ENCODE data around the gene RPS25.
"Not testable (repeated sequence)": the region's sequence is repeated elsewhere in the genome, so short reads cannot be mapped to it uniquely, and the experiment has no call there.

Gene RPS25

GRCh38 chr11:119018074-119018938 lies at the start of gene RPS25, which contains the start of gene TRAPPC4:
TSS of gene RPS25 (minus strand) at chr11:119018343. CDS start at chr11:119018284, 59 bp downstream.
TSS of gene TRAPPC4 (plus strand) at chr11:119018766. CDS start at chr11:119018796, 30 bp downstream.
- FAIRE-seq (peak; percentile 41), DNase-seq (ENCODE audit: insufficient read length, low spot score) (peak; percentile 72)
- TF ChIP-seq POLR2A (IDR thresholded peaks at IDR 0.05; ENCODE audit: low read depth, low read length), result peak; percentile 58

GRCh38 chr11:119067371-119068222 lies 49.5 kb upstream of the RPS25 start, which contains the start of gene VPS11:
TSS of gene VPS11 (plus strand) at chr11:119067818. CDS start at chr11:119067824, 6 bp downstream.
- DNase-seq (ENCODE audit: insufficient read length, low spot score) (peak; percentile 88), FAIRE-seq (no peak)
- 0 out of 2 replicates have a peak, but pooled peaks have one; percentile 48 for TF ChIP-seq POLR2A (IDR thresholded peaks at IDR 0.05; ENCODE audit: low read depth, low read length)

- no peak for FAIRE-seq
- TF ChIP-seq POLR2A (IDR thresholded peaks at IDR 0.05; ENCODE audit: low read depth, low read length), result no peak
- DNase-seq (ENCODE audit: insufficient read length, low spot score), result no peak
Measured at GRCh38 chr11:119065369-119065768, 47.2 kb upstream of the RPS25 start.

GRCh38 chr11:119062779-119063178 lies 44.6 kb upstream of the RPS25 start:
- no peak for TF ChIP-seq POLR2A (IDR thresholded peaks at IDR 0.05; ENCODE audit: low read depth, low read length)
- FAIRE-seq, result no peak
- no peak for DNase-seq (ENCODE audit: insufficient read length, low spot score)

GRCh38 chr11:119061256-119061655 lies 43.1 kb upstream of the RPS25 start:
- TF ChIP-seq POLR2A (IDR thresholded peaks at IDR 0.05; ENCODE audit: low read depth, low read length), result no peak
- FAIRE-seq, result no peak
- DNase-seq (ENCODE audit: insufficient read length, low spot score), result no peak

DNA sequence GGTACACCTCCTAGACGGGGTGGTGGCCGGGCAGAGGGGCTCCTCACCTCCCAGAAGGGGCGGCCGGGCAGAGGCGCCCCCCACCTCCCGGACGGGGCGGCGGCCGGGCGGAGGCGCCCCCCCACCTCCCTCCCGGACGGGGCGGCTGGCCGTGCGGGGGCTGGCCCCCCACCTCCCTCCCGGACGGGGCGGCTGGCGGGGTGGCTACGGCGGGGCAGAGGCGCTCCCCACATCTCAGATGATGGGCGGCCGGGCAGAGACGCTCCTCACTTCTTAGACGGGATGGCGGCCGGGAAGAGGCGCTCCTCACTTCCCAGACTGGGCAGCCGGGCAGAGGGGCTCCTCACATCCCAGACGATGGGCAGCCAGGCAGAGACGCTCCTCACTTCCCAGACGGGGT lies 41.0 kb upstream of the RPS25 start:
- FAIRE-seq; DNase-seq (ENCODE audit: insufficient read length, low spot score): not testable (repeated sequence)

- peak; percentile 67; the same call in 1 of the 2 replicates for TF ChIP-seq POLR2A (IDR thresholded peaks at IDR 0.05; ENCODE audit: low read depth, low read length)
- DNase-seq (ENCODE audit: insufficient read length, low spot score) (peak; percentile 95), FAIRE-seq (no peak)
Measured at GRCh38 chr11:119057000-119057769, 39.0 kb upstream of the RPS25 start, which contains the start of gene HYOU1. TSS of gene HYOU1 (minus strand) at chr11:119057205. CDS start at chr11:119056160, 1,045 bp downstream.

DNA sequence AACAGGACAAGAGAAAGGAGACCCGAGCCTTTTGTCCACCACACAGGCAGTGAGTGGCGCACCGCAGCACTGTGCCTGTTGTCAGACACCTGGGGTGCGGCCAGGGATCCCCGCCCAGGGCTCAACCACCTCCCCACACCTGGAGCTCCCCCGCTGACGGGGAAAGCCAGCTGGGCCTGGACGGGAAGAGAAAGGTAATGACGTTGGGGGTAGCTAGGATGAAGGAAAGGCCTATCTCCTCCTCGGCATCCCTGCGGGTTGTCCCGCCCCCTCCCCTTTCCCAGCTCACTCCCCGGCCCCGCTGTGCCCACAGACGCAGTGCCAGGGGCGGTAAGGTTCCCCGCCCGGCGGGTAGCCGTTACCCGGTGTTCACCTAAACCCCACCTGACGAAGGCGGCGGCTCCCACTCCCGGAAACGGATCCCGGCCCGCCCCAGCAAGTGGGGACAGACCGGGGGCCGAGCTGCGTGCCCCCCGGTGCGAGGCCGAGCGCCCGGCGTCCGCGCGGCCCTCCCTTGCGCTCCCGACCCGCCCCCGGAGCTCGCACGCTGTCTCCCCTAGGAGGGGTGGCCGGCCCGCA lies 38.4 kb upstream of the RPS25 start:
- FAIRE-seq, result no peak

DNA sequence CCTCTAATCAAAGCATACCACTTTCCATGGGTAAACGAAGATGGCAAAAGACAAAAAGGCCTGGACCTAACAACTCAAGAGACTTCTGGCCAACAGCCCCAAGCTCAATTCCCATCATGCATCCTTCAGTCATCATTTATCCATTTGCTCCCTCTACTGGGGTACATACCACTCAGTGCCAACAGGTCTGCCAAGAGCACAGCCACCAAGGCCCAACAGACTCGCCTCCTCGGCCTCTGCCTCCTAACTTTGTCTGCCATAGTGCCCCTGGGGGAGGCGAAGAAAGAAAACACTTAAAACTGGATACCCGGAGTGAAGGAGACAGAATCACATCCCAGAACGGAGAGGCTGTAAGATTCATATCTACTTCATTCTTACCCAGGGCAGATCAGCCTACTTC lies 37.8 kb upstream of the RPS25 start:
- DNase-seq (ENCODE audit: insufficient read length, low spot score) (no peak), FAIRE-seq (no peak)
- no peak for TF ChIP-seq POLR2A (IDR thresholded peaks at IDR 0.05; ENCODE audit: low read depth, low read length)

More for the DNA sequence above, 38.4 kb upstream of the RPS25 start:
- TF ChIP-seq POLR2A (IDR thresholded peaks at IDR 0.05; ENCODE audit: low read depth, low read length), result no peak
- peak; percentile 15 for DNase-seq (ENCODE audit: insufficient read length, low spot score)

DNA sequence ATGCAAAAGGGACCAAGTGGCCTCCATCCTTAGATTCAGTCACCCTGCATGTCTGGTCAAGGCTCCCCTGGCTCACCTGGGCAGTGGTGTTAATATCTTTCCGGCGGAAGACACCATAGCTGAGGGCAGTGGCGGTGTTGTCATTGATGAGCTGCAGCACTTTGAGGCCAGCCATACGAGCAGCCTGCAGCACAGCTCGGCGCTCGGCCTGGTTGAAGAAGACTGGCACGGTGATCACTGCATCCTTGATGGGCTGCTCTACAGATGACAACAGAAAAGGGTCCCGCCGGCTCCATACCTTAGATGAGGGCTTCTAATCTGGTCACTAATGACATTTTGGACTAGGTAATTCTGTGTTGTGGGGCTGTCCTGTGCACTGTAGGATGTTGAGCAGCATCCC lies 36.3 kb upstream of the RPS25 start:
- DNase-seq (ENCODE audit: insufficient read length, low spot score) (no peak), FAIRE-seq (no peak)
- TF ChIP-seq POLR2A (IDR thresholded peaks at IDR 0.05; ENCODE audit: low read depth, low read length), result no peak

- FAIRE-seq (no peak), DNase-seq (ENCODE audit: insufficient read length, low spot score) (no peak)
- no peak for TF ChIP-seq POLR2A (IDR thresholded peaks at IDR 0.05; ENCODE audit: low read depth, low read length)
Measured at GRCh38 chr11:119052163-119052814, 34.1 kb upstream of the RPS25 start.

DNA sequence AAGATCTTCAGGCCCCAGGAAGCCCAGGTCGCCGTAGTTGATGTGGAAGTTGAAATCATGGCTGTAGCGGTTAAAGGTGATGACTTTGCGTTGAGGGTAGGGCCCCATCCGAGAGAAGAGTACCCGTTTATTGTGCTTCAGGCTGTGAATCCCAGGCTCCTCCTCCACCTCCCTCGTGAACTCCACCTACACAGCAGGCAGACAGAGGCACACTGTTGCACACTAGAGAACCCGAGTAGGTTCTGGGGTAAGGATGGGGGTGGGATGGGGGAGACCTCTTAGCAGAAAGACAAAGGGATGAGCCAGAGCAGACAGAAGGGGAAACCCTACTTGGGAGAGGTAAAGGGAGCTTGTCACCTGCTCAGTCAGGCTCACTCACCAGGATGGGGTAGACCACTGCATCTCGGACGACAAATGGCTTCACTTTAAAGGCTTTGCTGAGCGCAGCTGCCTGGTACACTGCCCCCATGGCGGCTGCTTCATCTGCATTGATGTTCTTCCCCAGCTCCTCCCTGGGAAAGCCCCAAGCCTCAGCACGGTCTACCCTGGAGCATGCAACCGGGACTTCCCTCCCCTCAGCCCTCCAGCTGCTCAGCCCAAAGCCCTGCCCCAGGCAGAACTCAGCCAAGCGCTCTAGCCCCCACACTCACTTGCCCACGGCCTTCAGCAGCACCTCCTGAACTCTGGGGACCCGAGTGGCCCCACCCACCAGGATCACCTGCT lies 33.5 kb upstream of the RPS25 start:
- TF ChIP-seq POLR2A (IDR thresholded peaks at IDR 0.05; ENCODE audit: low read depth, low read length), result no peak
- DNase-seq (ENCODE audit: insufficient read length, low spot score) (no peak), FAIRE-seq (no peak)
